Astrocyte of the hippocampus (primary cell): ENCODE results near the gene MTFR2.
"Not testable (repeated sequence)": the region's sequence is repeated elsewhere in the genome, so short reads cannot be mapped to it uniquely, and the experiment has no call there.

Source experiments
- DNase-seq: peaks from one replicate; pipeline ENCODE4 v3.0.0; 2011; ENCODE audit warnings: low read depth, low spot score

MTFR2 gene

DNA sequence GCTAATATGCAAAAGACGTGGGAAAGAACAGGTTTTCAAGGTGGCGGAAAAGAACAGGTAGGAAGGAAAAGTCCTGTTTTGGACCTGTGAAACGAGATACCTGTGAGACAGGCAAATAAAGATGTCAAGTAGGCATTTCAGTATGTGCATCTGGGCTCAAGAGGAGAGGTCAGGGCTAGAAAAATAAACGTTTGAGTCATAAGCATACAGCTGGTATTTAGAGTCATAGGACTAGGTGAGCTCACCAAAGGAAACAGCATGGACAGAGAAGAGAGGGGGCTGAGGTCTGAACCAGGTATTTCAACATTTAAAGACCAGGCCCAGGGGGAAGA lies 14.9 kb downstream of the MTFR2 start:
- DNase-seq, result no peak

DNA sequence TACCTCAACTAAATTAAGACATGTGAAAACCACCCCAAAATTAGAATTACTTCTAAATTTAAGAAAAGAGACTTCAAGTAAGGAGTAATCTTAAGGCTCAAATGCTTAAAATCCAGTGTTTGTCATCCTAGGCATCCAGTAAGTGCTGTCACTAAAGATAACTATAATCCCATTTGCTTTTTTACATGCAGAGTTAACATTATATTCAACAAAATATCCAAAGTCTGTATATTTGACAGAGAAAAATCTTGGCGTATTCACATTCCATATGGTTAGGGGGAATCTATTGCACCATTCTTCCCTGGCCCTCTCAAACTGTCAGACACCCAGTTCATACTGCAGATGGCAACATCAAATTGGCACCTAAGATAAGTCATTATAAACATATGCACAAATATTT lies 17.4 kb downstream of the MTFR2 start:
- DNase-seq, result no peak

DNA sequence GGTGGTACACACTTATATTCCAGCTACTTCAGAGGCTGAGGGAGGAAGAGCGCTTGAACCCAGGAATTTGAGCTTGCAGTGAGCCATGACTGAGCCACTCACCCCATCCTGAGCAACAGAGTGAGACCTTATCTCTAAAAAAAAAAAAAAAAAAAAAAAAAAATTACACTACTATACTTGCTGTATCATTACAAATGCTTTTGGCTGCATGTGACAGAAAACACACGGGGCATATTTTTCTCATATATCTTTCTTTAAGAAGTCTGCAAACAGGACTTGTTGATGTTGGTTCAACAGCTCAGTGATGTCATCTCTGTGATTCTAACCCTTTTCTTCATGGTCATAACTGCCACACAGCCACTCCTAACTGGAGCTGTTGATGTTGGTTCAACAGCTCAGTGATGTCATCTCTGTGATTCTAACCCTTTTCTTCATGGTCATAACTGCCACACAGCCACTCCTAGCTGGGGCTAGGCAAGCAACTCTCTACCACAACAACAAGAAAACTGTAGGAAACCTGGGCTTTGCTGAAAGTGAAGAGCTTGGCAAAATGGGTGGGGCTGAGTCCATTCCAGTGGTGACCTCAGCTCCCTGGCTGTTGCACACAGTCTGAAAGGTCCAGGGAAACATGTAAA lies 19.8 kb downstream of the MTFR2 start:
- no peak for DNase-seq

DNA sequence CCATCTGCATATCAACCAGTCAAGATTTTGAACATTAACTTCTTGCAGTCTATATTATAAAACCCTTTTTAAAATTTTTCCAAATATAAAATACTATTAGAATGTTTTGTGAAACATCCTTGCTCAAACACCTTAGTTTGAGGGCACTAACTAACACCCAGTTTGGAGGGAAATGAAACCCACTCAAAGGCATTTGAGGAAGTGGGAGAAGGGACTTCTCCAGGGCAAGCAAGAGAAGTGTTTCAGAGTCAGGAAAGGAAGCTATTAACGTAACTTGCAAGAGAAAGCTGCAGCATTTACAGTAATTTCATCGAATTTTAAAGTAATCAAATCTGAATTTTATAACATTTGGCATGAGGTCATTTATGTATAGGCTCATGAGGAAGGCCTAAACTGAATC lies 21.3 kb downstream of the MTFR2 start:
- DNase-seq, result no peak

DNA sequence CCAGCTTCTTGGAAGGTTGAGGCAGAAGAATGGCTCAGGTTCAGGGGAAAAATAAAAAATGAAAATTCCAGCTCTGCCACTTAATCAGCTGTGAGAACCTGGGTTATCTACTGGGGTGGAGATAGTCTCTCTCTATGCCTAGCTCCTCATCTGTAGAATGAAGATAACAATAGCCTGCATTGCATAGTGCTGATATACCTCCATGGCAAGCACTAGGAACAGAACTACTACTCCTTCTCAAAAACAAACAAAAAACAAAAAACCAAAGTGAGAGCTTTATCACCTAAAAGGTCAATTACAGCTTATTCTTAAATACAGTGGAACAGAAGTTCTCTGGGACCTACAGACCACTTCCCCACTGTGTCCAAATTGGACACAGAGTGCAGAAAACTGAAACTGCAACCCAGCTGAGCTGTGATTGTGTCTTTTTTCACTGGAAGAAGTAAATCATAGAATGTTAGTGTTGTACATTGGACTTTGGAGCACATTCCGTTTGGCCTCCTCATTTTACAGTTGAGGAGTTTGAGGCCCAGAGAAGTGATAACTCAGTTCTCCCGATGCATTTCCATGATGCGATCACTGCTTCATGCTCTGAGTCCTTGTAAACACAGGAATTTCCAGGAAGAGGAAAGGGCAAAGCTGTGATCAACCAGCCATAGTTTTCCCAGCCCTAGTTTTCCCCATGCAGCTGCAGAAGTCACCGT lies 23.3 kb downstream of the MTFR2 start:
- no peak for DNase-seq

DNA sequence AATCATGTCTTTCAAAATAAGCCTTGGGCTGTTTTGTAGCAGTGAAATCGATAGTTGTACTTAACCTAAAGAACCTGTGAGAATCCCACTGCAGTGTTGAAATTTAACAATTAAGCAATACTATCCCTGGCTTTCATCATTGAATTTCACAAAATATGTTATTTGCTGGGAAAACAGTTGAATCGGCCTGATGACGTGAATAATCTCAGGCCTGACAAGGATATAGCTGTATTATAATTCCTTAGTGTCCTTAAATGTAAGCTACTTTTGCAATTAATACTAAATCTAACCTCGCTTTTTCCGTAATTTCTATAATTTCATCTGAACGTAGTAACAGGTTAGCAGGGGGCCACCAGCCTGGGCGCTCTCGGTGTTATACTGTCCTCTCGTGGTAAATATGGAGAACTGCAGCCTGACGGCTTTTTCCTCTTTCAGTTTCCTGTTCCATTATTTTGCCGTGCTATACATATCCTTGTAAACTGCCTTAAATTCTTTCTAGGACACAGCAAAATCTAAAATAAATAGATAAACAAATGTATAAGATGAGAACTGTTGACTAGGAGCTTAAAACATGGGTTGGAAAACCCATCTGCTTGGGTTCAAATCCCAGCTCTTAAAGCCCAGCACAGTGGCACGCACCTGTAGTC lies 24.0 kb downstream of the MTFR2 start:
- DNase-seq, result peak; percentile 75

DNA sequence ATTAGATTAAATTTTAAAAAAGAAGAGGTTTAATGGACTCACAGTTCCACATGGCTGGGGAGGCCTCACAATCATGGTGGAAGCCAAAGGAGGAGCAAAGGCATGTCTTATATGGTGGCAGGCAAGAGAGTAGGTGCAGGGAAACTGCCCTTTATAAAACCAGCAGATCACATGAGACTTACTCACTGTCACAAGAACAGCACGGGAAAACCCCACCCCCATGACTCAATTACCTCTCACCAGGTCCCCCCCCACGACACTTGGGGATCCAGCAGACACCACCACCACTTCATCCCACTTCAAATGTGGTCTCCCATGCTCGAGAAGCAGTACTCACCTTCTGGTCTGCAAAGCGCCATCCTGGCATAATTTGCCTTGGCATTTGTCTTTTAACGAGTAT lies 24.6 kb downstream of the MTFR2 start:
- DNase-seq, result no peak

DNA sequence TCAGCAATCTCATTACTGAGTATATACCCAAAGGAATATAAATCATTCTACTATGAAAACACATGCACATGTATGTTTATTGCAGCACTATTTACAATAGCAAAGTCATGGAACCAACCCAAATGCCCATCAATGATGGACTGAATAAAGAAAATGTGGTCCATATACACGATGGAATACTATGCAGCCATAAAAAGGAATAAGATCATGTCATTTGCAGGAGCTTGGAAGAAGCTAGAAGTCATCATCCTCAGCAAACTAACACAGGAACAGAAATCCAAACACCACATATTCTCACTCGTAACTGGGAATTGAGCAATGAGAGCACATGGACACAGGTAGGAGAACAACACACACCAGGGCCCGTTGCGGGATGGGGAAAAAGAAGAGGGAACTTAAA lies 25.1 kb downstream of the MTFR2 start:
- DNase-seq, result not testable (repeated sequence)

DNA sequence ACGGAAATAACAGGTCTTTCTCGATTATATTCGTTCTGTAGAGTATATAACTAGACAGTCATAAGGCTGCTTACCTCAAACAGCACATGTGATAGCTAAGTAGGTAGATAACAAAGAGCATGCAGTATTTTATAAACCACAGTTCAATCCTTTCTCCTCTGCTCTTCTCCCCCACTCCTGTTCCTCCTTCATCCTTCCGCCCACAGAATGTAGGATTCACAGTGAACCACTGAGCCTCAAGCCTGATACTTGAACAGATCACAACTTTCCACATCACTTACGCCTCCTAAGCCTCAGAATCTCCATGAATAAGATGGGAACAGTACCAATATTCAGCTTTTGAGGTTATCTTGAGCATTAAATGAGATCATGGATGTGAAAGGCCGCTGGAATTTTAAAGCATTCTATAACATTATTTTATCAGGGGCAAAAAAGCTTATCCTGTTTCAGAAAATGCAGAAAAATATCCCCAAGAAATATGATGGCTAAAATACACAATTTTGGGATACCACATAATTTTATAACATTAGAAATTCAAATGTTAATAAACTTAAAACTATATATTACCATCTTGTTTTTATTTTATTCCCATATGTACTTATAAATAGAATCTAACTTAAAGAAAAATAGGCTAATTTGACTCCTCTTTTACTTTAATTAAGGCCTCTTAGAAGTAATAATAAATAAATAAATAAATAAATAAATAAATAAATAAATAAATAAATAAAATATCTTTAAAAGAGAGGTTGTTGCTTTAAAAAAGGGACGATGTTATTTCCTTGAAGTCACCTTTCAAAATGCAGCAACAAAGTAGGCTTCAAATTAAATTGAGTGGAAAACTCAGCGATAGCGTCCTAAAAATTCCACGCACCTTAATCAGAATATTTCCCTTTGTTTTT lies 33.4 kb downstream of the MTFR2 start:
- no peak for DNase-seq

DNA sequence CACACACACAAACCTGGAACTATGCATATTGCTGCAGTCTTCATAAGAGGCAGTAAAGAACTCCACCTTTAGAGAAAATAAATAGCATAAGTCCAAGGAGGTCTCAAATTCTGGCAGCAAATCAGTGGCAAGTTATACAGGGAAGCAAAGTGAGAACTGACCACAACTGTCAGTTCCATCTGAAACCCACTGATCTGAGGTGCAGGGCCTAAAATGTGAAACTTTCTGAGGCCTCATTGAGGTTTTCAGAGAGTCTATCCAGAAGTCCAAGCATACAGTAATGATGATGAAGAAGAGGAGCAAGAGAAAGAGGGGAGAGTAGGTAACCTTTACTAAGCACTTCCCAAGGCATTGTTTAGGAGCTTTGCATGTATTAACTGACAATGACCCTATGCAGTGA lies 36.3 kb downstream of the MTFR2 start:
- no peak for DNase-seq

DNA sequence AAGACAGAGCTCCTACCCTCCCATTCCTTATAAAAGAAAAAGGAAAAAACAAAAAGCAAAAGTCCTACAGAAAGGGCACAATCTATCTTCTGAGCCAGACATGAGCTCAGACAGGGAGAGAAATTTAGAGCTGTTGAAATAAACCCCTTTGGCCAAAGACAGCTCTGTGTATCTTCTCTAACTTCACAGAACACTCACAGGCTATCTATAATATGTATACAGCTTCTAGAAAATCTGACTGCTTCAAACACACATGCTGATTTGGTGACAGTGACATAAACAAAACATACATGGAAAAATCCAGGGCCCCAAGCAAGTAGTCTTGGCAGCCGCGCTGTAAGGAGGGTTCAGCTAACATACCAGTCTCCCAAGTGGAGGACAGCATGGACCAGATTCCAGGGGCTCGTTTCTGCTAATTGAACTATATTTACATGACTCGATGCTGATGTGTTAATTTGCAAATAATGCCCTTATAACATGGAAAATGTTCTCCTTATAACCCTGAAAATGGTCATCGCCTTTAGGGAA lies 37.0 kb downstream of the MTFR2 start:
- no peak for DNase-seq

DNA sequence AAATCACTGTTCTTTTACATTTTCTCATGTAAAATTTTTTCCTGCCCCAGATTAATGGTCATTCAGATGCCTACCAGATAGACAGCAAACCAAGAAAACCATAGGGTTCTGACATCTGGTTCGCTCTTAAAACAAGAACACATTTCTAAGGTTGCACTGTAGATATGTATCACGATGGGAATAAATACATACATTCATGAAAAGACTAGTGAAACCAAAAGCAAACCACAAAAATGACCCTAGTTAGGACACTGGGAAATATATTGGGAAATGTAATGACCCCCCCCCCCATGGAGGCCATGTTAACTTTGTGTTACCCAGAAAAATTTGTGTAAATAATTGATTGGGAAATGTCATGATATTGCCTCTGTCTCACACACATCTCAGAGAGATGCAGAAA lies 37.5 kb downstream of the MTFR2 start:
- no peak for DNase-seq

DNA sequence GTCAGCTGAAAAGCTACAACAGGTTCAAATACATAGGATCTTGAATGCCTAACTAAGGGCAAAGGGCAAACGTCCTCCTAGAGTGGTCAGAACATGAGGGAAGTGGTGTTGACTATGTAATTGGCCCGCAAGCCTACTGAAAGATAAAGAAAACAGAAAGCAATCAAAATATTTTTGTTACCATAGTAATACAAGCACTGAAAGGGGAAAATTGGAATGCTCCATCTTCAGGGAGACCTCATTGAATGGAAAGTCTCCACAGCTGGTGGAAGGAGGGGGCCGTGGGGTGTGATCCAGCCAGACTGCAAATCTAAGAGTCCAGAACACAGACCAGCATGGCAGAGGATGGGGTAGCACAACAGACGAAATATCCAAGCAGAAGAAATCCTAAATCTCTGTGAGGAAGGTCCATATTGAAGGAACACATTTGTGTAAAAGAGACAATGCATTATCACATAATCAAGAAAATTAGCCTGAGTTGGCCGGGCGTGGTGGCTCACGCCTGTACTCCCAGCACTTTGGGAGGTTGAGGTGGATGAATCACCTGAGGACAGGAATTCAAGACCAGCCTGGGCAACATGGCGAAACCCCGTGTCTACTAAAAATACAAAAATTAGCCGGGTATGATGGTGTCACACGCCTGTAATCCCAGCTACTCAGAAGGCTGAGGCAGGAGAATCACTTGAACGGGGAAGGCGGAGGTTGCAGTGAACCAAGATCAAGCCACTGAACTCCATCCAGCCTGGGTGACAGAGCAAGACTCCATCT lies 39.5 kb downstream of the MTFR2 start:
- no peak for DNase-seq

DNA sequence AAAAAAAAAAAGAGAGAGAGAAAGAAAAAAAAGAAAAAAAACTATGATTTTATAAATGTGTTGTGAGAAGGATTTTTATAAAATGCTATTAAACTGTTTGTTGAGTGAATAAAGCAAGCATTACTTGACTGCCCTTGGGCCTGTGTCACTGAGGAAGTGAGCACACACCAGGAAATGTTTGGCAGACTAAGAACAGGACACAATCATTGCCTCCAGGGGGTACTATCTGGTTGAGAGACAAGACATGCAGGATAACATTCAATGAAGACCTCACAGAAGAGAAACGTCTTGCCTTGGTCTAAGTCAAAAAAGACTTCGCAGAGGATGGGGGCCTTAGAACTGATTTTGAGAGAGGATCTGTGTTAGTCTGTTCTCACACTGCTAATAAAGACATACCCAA lies 40.6 kb downstream of the MTFR2 start:
- DNase-seq, result no peak

DNA sequence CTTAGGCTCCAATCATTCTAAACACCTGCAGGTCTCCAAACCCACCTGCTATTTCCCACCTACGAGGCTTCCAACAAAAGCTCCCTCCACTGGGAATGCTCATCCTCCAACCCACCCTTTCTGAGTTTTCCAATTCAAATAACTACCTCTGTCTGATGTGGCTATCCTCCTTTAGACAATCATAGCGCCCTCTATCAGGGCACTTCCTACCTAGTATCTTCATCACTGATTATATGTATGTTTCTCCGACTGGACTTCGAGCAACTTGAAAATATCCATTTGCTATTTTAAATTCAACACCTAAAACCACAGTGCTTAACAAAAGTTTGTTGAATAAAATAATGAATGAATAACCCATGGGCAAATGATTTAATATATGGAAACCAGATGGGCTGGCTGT lies 41.3 kb downstream of the MTFR2 start:
- no peak for DNase-seq

DNA sequence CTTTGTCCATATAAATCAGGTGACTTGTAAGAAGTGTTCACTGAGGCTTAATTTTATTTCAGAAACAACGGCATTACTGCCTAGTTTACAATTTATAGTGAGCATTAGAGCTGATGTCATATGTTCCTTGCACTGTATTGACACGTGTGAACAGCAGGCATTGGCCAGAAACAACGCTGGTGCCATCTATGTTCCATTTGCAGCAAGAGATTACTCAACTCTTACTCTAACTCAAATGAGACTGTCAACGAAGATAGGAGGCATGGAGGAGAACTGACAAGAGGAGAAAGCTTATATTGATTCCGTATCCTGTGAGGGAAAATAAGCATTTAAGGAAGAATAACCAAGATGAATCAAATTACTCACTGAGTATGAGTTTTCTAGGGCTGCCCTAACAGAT lies 48.4 kb downstream of the MTFR2 start:
- no peak for DNase-seq

DNA sequence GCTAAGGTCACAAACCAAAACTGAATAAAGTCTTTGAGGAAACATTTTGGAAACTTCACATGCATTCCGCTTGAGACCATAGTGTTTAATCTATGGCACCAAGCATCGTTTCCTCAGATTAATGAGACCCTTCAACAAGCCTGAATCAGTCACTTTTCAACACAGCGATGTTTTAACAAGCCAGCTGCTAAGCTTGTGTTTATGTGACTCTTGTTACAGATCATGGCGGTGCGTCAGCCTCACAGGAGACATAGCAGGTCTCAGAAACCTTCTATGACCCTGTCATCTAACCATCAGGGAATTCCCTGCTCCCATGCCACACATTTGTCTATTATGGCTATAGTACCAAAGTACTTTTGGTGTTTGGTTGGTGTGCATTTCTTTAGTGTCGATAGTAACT lies 57.2 kb downstream of the MTFR2 start:
- DNase-seq, result no peak

DNA sequence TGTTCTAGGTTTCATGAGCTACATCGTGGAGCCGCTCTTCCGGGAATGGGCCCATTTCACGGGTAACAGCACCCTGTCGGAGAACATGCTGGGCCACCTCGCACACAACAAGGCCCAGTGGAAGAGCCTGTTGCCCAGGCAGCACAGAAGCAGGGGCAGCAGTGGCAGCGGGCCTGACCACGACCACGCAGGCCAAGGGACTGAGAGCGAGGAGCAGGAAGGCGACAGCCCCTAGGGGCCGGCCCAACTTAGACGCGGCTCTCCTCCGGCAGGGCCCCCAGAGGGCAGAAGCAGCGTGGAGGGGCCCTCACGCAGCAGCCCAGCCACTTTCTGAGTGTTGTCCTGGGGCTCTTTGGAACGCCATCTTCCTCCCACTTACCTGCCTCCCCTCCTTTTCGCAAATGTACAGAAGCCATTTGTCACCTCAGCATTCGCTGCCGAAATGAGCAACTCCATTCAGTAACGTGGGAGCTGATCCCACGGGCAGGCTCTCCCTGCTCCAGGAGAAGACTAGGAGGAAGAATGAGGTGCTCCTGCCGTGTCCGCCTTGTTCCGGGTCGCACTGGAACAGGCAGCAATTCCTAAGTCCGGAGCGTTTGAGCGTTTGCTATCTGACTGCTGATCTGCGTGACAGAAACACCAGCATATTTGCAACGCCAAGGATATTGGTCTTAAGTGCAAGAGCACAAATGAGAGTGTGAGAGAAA lies 58.4 kb downstream of the MTFR2 start:
- no peak for DNase-seq

DNA sequence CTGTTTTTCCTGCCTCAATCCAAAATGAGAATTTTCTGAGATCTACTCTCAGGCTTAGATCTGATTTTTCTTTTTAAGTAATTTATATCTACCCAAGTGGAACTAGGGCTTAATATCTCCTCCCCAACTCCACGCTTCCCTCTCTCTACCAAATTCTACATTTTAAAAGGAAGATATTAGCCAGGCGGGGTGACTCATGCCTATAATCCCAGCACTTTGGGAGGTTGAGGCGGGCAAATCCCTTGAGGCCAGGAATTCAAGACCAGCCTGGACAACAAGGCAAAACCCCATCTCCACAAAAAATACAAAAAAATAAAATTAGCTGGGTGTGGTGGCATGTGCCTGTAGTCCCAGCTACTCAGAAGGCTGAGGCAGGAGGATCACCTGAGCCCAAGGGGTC lies 61.0 kb downstream of the MTFR2 start:
- DNase-seq, result no peak

DNA sequence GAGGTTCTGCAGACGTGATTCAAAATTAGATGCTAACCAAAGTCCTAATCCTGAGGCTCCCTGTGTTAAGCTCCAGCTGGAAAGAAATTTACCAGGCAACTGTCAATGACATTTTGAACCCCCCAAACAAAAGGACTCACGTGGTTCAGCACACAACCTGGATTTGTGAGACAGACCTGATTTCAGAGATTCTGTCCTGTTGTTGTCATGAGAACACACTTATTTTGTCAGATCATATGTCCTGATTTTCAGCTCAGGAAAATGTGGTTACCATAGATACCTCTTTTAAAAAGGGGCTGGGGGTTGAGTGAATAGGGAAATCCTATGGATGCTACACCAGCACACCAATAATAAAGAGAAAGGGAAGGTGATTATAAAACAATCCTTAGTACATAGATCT lies 61.6 kb downstream of the MTFR2 start:
- no peak for DNase-seq

DNA sequence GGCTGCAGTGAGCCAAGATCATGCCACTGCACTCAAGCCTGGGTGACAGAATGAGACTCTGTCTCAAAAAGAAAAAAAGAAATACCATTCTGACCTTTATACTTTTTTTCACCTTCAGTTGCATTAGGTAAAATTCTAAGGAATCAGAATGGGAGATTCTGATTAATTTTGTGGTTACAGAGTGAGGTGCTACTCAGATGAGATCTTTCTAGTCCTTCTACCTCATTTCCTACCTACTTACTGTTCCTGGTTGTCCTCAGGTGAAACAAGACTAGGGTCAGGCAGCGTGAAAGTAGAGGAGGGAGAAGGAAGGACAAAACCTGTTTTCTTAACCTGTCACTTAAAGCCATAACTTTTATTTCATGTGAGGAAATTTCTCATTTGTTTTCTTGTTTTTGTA lies 63.7 kb downstream of the MTFR2 start:
- DNase-seq, result no peak
